Tibial nerve (tissue), 4 donors: Measurements from ENCODE around the gene PPME1. TPM values are rescaled to one million over a fixed set of nuclear protein-coding genes. Genes with fewer than 3 reads are reported as not detected.

Experiments
- DNase-seq, 2 donors: peaks; one replicate each; pipeline ENCODE4 v3.0.0-alpha.2; 2019; ENCODE audit warnings: low spot score in 2 of 2
- H3K27ac ChIP-seq, 4 donors: fragments of 200-600 bp; sonication (generic) in 3 of 4; one replicate each; pipeline ENCODE4 v1.5.1; 2017 to 2019; ENCODE audit warnings: mild to moderate bottlenecking in 1 of 4
- H3K27me3 ChIP-seq, 2 donors: fragments of 200-600 bp; sonication (generic) in 1 of 2; one replicate each; pipeline versions ENCODE4 v1.5.1 to v1.6.0; 2017 to 2019
- H3K36me3 ChIP-seq, 3 donors: fragments of 200-600 bp; sonication (generic); one replicate each; pipeline ENCODE4 v1.5.1; 2018 to 2019
- H3K4me1 ChIP-seq, 4 donors: fragments of 200-600 bp; sonication (generic) in 3 of 4; one replicate each; pipeline ENCODE4 v1.5.1; 2017 to 2019
- H3K4me3 ChIP-seq, 4 donors: fragments of 200-600 bp; sonication (generic) in 3 of 4; one replicate each; pipeline ENCODE4 v1.5.1; 2017 to 2019; ENCODE audit warnings: mild to moderate bottlenecking in 1 of 4, moderate library complexity in 1 of 4
- H3K9me3 ChIP-seq, 4 donors: fragments of 200-600 bp; sonication (generic) in 3 of 4; one replicate each; pipeline ENCODE4 v1.5.1; 2017 to 2019
- EP300 ChIP-seq, 2 donors: sonication (generic); formaldehyde crosslinking; IDR thresholded peaks; one replicate each; pipeline ENCODE4 v1.6.1; 2017; ENCODE audit warnings: antibody characterized with exemption in 2 of 2, mild to moderate bottlenecking in 1 of 2
- POLR2A ChIP-seq, 2 donors: fragments of 450-650 bp; IDR thresholded peaks; one replicate each; pipeline ENCODE4 v1.6.1; 2017; ENCODE audit warnings: antibody characterized with exemption in 2 of 2, mild to moderate bottlenecking in 2 of 2, moderate library complexity in 2 of 2
- WGBS, 2 donors: methylation state at CpG; one replicate each; pipeline ENCODE4 v1.1.5; 2018; 5-methylcytosine and 5-hydroxymethylcytosine counted together
- total RNA-seq, 4 donors: library from RNA; depleted of rRNA; stranded (reverse); fragments of >200 nt; gene quantifications; one replicate each; pipeline ENCODE4 v1.1.0, GENCODE V29; 2016
- TF ChIP-seq, protein P1 (sequence below), 5 experiments: fragments of 200-600 bp in 3 of 5; fragments of 450-650 bp in 2 of 5; sonication (generic) in 3 of 5; IDR thresholded peaks; one replicate each; pipeline ENCODE4 v1.5.1; 2016 to 2019; ENCODE audit warnings: antibody characterized with exemption in 5 of 5, mild to moderate bottlenecking in 3 of 5, moderate library complexity in 2 of 5

PPME1 gene
- total RNA-seq, 4 donors from 2014 or later: 17.8 to 35.6 (median 26.5) TPM

DNA sequence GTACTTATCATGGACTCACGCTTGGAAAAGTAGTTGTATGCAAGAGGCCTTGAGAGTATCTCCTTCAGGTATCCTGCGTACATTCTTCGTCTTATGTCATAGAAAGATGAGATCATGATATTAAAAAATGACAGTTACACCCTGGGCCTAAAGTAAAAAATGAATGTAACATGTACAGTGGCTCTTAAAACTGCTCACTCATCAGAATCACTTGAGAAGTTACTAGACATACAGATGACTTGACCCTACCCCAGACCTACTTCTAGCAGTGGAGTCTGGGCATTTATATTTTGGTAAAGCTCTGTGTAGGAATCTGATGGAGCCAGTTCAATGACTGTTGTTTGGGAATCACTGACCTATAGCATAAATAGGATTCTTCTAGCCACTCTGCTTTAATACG, 54.5 kb downstream of the PPME1 start:
- WGBS, 2 donors: 98 to 99% methylated on average over 4 of the region's 4 CpGs
- Histone ChIP-seq H3K27ac (no peak overlapping the region), H3K4me3 (no peak overlapping the region), H3K9me3 (no peaks in the 10 kb centered on the region), H3K36me3 (peaks cover 0 to 23% (median 0%) of the 10 kb centered on the region in 3 donors), H3K4me1 (no peaks in the 10 kb centered on the region), H3K27me3 (no peaks in the 10 kb centered on the region)
- TF ChIP-seq, protein P1, sequence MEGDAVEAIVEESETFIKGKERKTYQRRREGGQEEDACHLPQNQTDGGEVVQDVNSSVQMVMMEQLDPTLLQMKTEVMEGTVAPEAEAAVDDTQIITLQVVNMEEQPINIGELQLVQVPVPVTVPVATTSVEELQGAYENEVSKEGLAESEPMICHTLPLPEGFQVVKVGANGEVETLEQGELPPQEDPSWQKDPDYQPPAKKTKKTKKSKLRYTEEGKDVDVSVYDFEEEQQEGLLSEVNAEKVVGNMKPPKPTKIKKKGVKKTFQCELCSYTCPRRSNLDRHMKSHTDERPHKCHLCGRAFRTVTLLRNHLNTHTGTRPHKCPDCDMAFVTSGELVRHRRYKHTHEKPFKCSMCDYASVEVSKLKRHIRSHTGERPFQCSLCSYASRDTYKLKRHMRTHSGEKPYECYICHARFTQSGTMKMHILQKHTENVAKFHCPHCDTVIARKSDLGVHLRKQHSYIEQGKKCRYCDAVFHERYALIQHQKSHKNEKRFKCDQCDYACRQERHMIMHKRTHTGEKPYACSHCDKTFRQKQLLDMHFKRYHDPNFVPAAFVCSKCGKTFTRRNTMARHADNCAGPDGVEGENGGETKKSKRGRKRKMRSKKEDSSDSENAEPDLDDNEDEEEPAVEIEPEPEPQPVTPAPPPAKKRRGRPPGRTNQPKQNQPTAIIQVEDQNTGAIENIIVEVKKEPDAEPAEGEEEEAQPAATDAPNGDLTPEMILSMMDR (IDR thresholded peaks at IDR 0.05): no peak
- no peak for TF ChIP-seq EP300 (IDR thresholded peaks at IDR 0.05)
- no peak for TF ChIP-seq POLR2A (IDR thresholded peaks at IDR 0.05)
- DNase-seq: no peak

DNA sequence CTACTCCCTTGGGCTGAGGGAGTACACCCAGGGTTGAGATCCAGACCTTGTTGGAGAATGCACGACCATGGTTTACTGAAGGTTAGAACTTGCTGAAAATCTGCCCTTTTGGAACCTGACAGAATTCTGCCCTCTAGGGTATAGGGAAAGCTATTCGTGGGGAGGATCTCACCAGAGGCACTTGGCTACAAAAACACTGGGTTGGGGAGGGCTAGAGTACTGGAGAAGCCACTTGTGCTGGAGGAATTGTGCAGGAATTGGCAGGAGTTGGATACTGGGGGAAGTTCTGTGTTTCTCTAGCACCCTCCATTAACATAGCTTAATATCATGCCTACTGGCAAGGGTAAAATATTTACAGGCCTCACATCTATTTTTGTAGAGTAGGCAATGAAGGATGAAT, 55.8 kb downstream of the PPME1 start:
- no peaks in the 10 kb centered on the region for H3K27me3 ChIP-seq
- H3K36me3 ChIP-seq: peaks cover 0 to 33% (median 0%) of the 10 kb centered on the region in 3 donors
- H3K27ac ChIP-seq: no peak overlapping the region
- H3K4me1 ChIP-seq: no peaks in the 10 kb centered on the region
- 56 to 59% methylated on average over 2 of the region's 2 CpGs for WGBS, 2 donors
- DNase-seq: no peak
- no peaks in the 10 kb centered on the region for H3K9me3 ChIP-seq
- H3K4me3 ChIP-seq: no peak overlapping the region
- TF ChIP-seq, protein P1 (IDR thresholded peaks at IDR 0.05): no peak

DNA sequence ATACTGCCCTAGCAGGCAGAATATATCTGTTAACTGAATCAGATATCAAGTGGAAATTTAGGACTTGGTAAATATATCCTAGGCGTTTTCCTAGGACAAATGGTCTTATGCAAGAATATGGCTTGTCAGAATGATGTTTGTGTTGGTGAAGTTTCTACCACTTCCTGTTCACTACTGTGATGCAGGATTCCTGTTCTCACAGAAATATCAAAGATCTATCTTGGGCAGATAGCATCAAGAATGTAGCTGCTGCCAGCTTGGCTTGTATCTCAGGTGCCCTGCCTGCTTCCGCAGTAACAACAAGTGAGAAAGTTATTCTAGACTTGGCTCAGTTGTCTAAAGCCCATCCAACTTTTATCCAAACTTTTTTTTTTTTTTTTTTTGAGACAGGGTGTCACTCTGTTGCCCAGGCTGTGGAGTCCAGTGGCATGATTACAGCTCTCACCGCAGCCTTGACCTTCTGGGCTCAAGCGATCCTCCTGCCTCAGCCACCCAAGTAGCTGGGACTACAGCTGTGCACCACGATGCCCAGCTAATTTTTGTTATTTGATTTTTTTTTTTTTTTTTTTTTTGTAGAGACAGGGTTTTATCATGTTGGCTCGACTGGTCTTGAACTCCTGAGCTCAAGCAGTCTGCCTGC, 61.3 kb downstream of the PPME1 start:
- H3K27me3 ChIP-seq: no peaks in the 10 kb centered on the region
- DNase-seq: no peak
- H3K4me1 ChIP-seq: no peaks in the 10 kb centered on the region
- no peak overlapping the region for H3K4me3 ChIP-seq
- no peak overlapping the region for H3K27ac ChIP-seq
- 92 to 93% methylated on average over 6 of the region's 6 CpGs for WGBS, 2 donors
- H3K36me3 ChIP-seq: peaks cover 0 to 48% (median 0%) of the 10 kb centered on the region in 3 donors
- no peaks in the 10 kb centered on the region for H3K9me3 ChIP-seq
- TF ChIP-seq, protein P1 (IDR thresholded peaks at IDR 0.05): no peak
- TF ChIP-seq EP300 (IDR thresholded peaks at IDR 0.05): no peak
- TF ChIP-seq POLR2A (IDR thresholded peaks at IDR 0.05): no peak

DNA sequence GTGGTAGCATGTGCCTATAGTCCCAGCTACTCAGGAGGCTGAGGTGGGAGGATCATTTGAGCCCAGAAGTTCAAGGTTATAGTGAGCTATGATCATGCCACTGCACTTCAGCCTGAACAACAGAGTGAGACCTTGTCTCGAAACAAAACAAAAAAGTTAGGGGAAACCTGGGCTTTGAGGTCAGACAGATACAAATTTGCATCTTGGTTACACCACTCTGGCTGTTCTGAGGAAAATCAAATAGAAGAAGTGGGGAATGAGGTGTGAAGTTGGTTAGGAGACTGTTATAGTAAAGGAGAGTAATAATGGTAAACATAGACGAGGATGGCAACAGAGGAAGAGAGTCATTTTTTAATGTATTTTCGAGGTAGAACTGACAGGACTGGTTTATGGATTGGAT, 62.6 kb downstream of the PPME1 start:
- Histone ChIP-seq H3K9me3 (no peaks in the 10 kb centered on the region), H3K36me3 (peaks cover 0 to 60% (median 0%) of the 10 kb centered on the region in 3 donors), H3K4me1 (no peaks in the 10 kb centered on the region), H3K27ac (no peak overlapping the region), H3K4me3 (no peak overlapping the region), H3K27me3 (no peaks in the 10 kb centered on the region)
- WGBS, 2 donors: 97 to 98% methylated on average over 3 of the region's 3 CpGs
- TF ChIP-seq EP300 (IDR thresholded peaks at IDR 0.05): no peak
- no peak for TF ChIP-seq POLR2A (IDR thresholded peaks at IDR 0.05)
- TF ChIP-seq, protein P1 (IDR thresholded peaks at IDR 0.05): no peak
- no peak for DNase-seq

DNA sequence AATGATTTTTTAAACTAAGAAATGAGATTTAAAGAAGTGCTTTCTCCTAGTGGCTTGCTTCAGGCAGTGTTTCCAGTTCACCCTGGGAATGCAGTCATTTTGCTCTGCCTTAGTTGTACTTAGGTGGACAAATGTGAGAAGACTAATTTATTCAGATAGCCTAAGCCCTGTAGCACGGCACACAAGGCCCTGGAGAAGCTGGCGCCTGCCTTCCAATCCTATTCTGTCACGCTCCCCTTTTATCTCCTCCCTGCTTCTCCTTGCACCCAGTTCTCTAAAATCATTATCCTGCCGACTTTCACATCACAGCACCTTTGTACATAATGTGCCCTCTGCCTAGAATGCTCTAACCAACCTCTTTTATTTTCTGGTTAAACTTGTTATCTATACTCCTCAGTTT, 64.0 kb downstream of the PPME1 start:
- DNase-seq: no peak
- TF ChIP-seq POLR2A (IDR thresholded peaks at IDR 0.05) (no peak), EP300 (IDR thresholded peaks at IDR 0.05) (no peak)
- WGBS, 2 donors: 82 to 90% methylated on average over 4 of the region's 4 CpGs
- no peak overlapping the region for H3K4me3 ChIP-seq
- H3K36me3 ChIP-seq: peaks cover 0 to 70% (median 0%) of the 10 kb centered on the region in 3 donors
- H3K27ac ChIP-seq: no peak overlapping the region
- no peaks in the 10 kb centered on the region for H3K9me3 ChIP-seq
- H3K27me3 ChIP-seq: no peaks in the 10 kb centered on the region
- no peaks in the 10 kb centered on the region for H3K4me1 ChIP-seq
